Astrocyte of the cerebellum (primary cell): ENCODE results near the gene SPATA9.

Experiments
- DNase-seq: peaks from one replicate; pipeline ENCODE4 v3.0.0-alpha.2; 2011; ENCODE audit warnings: low read depth
- H3K4me3 ChIP-seq: 2 replicates; pipeline ENCODE4 v1.5.1; 2011; ENCODE audit warnings: mild to moderate bottlenecking, low read depth, low read length, moderate library complexity
- in situ Hi-C: cut with HindIII; loops from 2 replicates; pipeline ENCODE4 v1.10.0; 2017; ENCODE audit warnings: low sequenced_read_pairs
- TF ChIP-seq, protein P1 (sequence below): IDR thresholded peaks from 2 replicates; pipeline ENCODE4 v1.5.1; 2012; ENCODE audit warnings: low read length, low read depth, moderate library complexity, mild to moderate bottlenecking; ENCODE audit errors: missing control alignments

The SPATA9 gene

DNA sequence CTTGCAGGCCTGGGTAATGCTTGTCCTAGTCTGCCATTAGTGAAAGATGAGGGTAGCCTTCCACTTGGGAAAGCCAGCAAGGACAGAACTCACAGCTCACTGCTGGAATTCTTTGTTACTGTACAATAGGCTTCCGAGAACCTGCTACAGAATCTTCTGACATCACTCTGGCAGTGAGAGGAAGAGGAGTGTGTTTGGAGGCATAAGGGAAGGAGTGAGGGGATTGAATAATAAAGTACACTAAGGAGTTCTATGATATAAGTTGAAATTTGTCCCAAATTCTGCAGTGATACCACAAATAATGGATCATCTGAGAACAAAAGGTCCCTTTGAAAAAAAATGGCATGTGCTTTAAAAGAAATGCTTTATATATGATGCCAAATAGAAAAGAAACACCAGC is at the start of gene SPATA9:
Gene SPATA9, minus strand, starts transcription at position 101 of the 400 bp plus-strand sequence. CDS start 137 bp downstream, outside the sequence.
- TF ChIP-seq, protein P1, sequence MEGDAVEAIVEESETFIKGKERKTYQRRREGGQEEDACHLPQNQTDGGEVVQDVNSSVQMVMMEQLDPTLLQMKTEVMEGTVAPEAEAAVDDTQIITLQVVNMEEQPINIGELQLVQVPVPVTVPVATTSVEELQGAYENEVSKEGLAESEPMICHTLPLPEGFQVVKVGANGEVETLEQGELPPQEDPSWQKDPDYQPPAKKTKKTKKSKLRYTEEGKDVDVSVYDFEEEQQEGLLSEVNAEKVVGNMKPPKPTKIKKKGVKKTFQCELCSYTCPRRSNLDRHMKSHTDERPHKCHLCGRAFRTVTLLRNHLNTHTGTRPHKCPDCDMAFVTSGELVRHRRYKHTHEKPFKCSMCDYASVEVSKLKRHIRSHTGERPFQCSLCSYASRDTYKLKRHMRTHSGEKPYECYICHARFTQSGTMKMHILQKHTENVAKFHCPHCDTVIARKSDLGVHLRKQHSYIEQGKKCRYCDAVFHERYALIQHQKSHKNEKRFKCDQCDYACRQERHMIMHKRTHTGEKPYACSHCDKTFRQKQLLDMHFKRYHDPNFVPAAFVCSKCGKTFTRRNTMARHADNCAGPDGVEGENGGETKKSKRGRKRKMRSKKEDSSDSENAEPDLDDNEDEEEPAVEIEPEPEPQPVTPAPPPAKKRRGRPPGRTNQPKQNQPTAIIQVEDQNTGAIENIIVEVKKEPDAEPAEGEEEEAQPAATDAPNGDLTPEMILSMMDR = no peak
- in situ Hi-C loops = no loop called here
- DNase-seq = no peak
- H3K4me3 ChIP-seq = no peak within 1 kb of the TSS

GRCh38 chr5:95731571-95732554 is 49.1 kb upstream of the SPATA9 start:
- TF ChIP-seq, protein P1 = no peak
- DNase-seq = no peak
- H3K4me3 ChIP-seq = peak overlapping the region; percentile 83
- in situ Hi-C loops = no loop called here

DNA sequence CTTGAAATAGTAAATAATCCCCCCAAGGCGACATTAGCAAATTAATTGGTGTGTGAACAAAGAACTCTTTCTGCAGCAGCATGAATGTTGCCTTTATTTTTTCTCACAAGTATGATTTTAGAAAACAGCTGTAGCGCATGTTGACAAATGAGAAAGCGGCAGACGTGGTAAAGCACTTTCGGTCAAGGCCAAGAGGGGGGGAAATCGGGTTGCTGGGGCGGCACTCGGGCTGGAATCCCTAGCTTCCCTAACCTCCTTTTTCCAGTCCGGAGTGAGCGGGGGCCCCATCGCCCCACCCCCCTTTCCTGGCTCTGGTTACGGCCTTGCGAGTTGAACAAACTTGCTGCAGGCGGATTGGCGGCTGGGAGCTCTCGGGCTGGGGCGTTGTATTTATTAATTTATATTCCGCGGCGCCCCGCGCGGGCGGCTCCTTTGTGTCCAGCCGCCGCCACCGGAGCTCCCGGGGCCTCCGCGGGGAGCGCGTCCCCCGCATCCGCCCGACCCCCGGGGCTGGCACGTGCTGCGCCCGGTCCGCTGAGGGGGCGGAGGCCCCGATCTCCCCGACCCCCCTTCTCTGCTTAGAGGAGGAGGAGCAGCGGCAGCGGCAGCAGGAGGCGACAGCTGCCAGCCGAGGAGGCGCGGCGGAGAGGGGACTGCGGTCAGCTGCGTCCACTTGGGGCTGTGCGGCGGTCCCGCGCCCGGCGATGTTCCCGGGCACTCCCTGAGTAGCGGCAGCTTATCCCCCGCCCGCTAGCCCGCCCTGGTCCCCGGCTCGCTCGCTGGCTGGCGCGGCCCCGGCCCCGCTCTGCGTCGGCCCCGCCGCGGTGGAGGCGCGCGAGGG is 48.2 kb upstream of the SPATA9 start, which contains the start of gene RHOBTB3:
Gene RHOBTB3, plus strand, starts transcription at position 607 of the 841 bp plus-strand sequence. CDS start 347 bp downstream, outside the sequence.
- peak; percentile 90 for DNase-seq
- TF ChIP-seq, protein P1 = peak; percentile 6
- in situ Hi-C loops = no loop called here
- peak within 1 kb of the TSS; percentile 83 for H3K4me3 ChIP-seq

GRCh38 chr5:95730011-95730700 is 47.4 kb upstream of the SPATA9 start:
- in situ Hi-C loops = no loop called here
- TF ChIP-seq, protein P1 = no peak
- DNase-seq = no peak
- peak overlapping the region; percentile 83 for H3K4me3 ChIP-seq

- DNase-seq = no peak
- in situ Hi-C loops = no loop called here
- no peak overlapping the region for H3K4me3 ChIP-seq
- TF ChIP-seq, protein P1 = no peak
Measured at GRCh38 chr5:95729115-95730010, 46.6 kb upstream of the SPATA9 start.
